Stimulated activated CD8-positive, alpha-beta memory T cell treated with anti-CD3 and anti-CD28 coated beads, Interleukin-4, amount 100 ng/mL, for 1 hour (primary cell): Measurements from ENCODE around the gene GORAB.

Source experiments
- DNase-seq, 2 donors: peaks; one replicate each; pipeline ENCODE4 v3.0.0-alpha.2; 2020; ENCODE audit warnings: low read depth in 2 of 2, low spot score in 1 of 2

The GORAB gene

GRCh38 chr1:170537798-170538503 is 6.0 kb downstream of the GORAB start:
- DNase-seq: no peak

- no peak for DNase-seq
These were observed 6.7 kb downstream of the GORAB start for GRCh38 chr1:170538687-170539086.

- DNase-seq: no peak
These were observed 7.2 kb downstream of the GORAB start for GRCh38 chr1:170539154-170539553.

- no peak for DNase-seq
These were observed 12.7 kb downstream of the GORAB start for GRCh38 chr1:170544624-170545023.

GRCh38 chr1:170545476-170545875 is 13.5 kb downstream of the GORAB start:
- no peak for DNase-seq

GRCh38 chr1:170547255-170547654 is 15.3 kb downstream of the GORAB start:
- DNase-seq: no peak

- DNase-seq: no peak
These were observed 16.5 kb downstream of the GORAB start for GRCh38 chr1:170548497-170548896.

GRCh38 chr1:170555370-170555769 is 23.4 kb downstream of the GORAB start:
- no peak for DNase-seq

- no peak for DNase-seq
These were observed 25.0 kb downstream of the GORAB start for GRCh38 chr1:170556917-170557316.

GRCh38 chr1:170558731-170559130 is 26.8 kb downstream of the GORAB start:
- DNase-seq: no peak

- DNase-seq: no peak
These were observed 27.2 kb downstream of the GORAB start for GRCh38 chr1:170559166-170559565.

- no peak for DNase-seq
These were observed 28.8 kb downstream of the GORAB start for GRCh38 chr1:170560681-170561285.

GRCh38 chr1:170562646-170563338 is 30.8 kb downstream of the GORAB start:
- no peak for DNase-seq

- DNase-seq: no peak
These were observed 35.2 kb downstream of the GORAB start for GRCh38 chr1:170567214-170567613.

- DNase-seq: no peak
These were observed 36.2 kb downstream of the GORAB start for GRCh38 chr1:170568197-170568596.

- no peak for DNase-seq
These were observed 45.0 kb downstream of the GORAB start for GRCh38 chr1:170576980-170577379.

- no peak for DNase-seq
These were observed 46.4 kb downstream of the GORAB start for GRCh38 chr1:170578359-170578758.

GRCh38 chr1:170580636-170581440 is 48.9 kb downstream of the GORAB start:
- DNase-seq: no peak

GRCh38 chr1:170583186-170583585 is 51.2 kb downstream of the GORAB start:
- no peak for DNase-seq

GRCh38 chr1:170586321-170587252 is 54.6 kb downstream of the GORAB start:
- DNase-seq: no peak

GRCh38 chr1:170587253-170587593 is 55.3 kb downstream of the GORAB start:
- DNase-seq: no peak
